Measurements from ENCODE around the gene MYO1B.

MYO1B gene

DNA sequence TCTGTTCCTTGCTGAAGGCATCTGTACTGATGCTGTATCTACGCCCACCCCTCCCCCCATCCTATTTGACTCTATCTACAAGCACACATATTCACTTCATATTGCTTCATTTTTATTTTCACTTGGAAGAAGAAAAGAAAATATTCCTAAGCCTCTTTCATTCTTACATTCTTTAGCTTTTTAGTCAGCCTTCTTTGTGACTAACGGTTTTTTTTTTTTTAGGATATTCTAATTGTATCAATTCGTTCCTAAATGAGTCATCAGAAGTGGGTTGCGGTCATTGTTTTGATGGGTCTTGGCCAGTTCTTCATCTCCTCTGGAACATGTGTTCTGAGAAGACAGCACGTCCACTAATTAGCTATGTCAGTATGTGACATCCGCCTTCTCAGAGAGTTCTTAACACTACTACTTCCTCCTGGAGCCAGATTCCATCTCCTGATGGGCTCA is 88.7 kb downstream of the MYO1B start:
- Histone ChIP-seq H3K9ac (ENCODE audit: low read length) (no peak overlapping the region), H3K9me2 (ENCODE audit: low read depth, low read length) (no peaks in the 10 kb centered on the region), H3K9me3 (ENCODE audit: low read length) (no peaks in the 10 kb centered on the region), H2AFZ (ENCODE audit: low read length) (no peak overlapping the region), H3K36me3 (ENCODE audit: insufficient read depth, low read length) (no peaks in the 10 kb centered on the region), H4K20me1 (ENCODE audit: insufficient read depth, low read length) (no peaks in the 10 kb centered on the region), H3K27me3 (ENCODE audit: insufficient read depth, low read length) (no peaks in the 10 kb centered on the region), H3K4me2 (ENCODE audit: low read length) (no peak overlapping the region), H3K4me1 (ENCODE audit: insufficient read depth, low read length, severe bottlenecking) (no peaks in the 10 kb centered on the region), H3K27ac (ENCODE audit: low read depth, low read length, poor library complexity, severe bottlenecking) (no peak overlapping the region), H3K79me2 (ENCODE audit: insufficient read depth, low read length) (no peaks in the 10 kb centered on the region), H3F3A (ENCODE audit: insufficient read depth, low read length) (no peaks in the 10 kb centered on the region), H3K4me3 (ENCODE audit: low read depth, low read length, poor library complexity, severe bottlenecking) (no peak overlapping the region)
- TF ChIP-seq, protein P1, sequence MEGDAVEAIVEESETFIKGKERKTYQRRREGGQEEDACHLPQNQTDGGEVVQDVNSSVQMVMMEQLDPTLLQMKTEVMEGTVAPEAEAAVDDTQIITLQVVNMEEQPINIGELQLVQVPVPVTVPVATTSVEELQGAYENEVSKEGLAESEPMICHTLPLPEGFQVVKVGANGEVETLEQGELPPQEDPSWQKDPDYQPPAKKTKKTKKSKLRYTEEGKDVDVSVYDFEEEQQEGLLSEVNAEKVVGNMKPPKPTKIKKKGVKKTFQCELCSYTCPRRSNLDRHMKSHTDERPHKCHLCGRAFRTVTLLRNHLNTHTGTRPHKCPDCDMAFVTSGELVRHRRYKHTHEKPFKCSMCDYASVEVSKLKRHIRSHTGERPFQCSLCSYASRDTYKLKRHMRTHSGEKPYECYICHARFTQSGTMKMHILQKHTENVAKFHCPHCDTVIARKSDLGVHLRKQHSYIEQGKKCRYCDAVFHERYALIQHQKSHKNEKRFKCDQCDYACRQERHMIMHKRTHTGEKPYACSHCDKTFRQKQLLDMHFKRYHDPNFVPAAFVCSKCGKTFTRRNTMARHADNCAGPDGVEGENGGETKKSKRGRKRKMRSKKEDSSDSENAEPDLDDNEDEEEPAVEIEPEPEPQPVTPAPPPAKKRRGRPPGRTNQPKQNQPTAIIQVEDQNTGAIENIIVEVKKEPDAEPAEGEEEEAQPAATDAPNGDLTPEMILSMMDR (IDR thresholded peaks at IDR 0.05; ENCODE audit: low read length), result no peak
- no peak for TF ChIP-seq EZH2 (IDR thresholded peaks at IDR 0.05; ENCODE audit: borderline replicate concordance, low read length)

DNA sequence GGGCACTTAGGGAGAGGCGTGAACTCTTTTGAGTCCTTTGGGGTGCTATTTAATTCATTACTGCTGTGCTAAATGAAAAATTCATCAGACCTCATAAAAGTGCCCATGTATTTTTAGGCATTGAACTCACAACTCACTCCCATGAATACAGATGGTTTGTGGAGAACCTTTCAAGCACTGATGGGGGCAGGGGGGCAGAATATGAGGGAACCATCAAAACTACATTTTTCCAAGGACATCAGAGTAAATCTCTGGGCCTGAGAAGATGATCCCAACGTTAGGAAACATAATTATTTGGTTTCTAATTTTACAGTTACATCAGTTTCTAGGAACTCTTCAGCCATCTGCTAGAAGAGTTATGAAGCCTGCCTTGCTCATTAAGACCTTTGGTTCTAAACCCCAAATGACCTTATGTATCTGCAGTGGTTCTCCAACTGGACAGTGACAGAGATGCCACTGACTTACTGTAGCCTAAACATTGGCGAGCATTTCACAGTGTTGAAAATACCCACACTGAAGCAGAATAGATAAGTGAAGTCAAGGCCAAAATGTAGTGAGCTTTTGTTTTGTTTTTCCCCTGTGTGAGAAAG is 90.8 kb downstream of the MYO1B start:
- no peaks in the 10 kb centered on the region for H3K9me3 ChIP-seq (ENCODE audit: low read length)
- no peaks in the 10 kb centered on the region for H3K79me2 ChIP-seq (ENCODE audit: insufficient read depth, low read length)
- no peak overlapping the region for H3K9ac ChIP-seq (ENCODE audit: low read length)
- H3K4me3 ChIP-seq (ENCODE audit: low read depth, low read length, poor library complexity, severe bottlenecking), result no peak overlapping the region
- H3K9me2 ChIP-seq (ENCODE audit: low read depth, low read length), result no peaks in the 10 kb centered on the region
- no peak overlapping the region for H3K27ac ChIP-seq (ENCODE audit: low read depth, low read length, poor library complexity, severe bottlenecking)
- TF ChIP-seq, protein P1 (IDR thresholded peaks at IDR 0.05; ENCODE audit: low read length), result no peak
- TF ChIP-seq EZH2 (IDR thresholded peaks at IDR 0.05; ENCODE audit: borderline replicate concordance, low read length), result no peak
- H3K27me3 ChIP-seq (ENCODE audit: insufficient read depth, low read length), result no peaks in the 10 kb centered on the region
- no peaks in the 10 kb centered on the region for H3F3A ChIP-seq (ENCODE audit: insufficient read depth, low read length)
- H3K36me3 ChIP-seq (ENCODE audit: insufficient read depth, low read length), result no peaks in the 10 kb centered on the region
- no peaks in the 10 kb centered on the region for H3K4me1 ChIP-seq (ENCODE audit: insufficient read depth, low read length, severe bottlenecking)
- H4K20me1 ChIP-seq (ENCODE audit: insufficient read depth, low read length), result no peaks in the 10 kb centered on the region
- no peak overlapping the region for H2AFZ ChIP-seq (ENCODE audit: low read length)
- H3K4me2 ChIP-seq (ENCODE audit: low read length), result no peak overlapping the region

DNA sequence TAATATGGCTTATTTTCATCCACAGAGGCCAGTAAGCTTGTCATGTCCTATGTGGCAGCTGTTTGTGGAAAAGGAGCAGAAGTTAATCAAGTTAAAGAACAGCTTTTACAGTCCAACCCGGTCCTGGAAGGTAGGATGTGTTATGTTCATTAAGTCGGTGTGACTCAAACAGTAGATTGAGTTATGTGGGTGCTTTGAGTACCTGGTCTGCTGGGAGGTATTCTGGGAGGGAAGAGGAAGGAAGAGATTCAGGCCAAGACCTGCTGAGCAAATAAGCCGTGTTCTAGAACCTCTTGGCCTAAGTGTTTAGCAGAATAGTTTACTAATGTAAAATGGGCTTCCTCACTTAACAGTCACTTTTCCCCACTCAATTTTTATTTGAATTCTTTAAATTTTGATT is 96.2 kb downstream of the MYO1B start:
- no peak overlapping the region for H3K9ac ChIP-seq (ENCODE audit: low read length)
- H3K4me2 ChIP-seq (ENCODE audit: low read length), result no peak overlapping the region
- TF ChIP-seq, protein P1 (IDR thresholded peaks at IDR 0.05; ENCODE audit: low read length), result no peak
- no peak for TF ChIP-seq EZH2 (IDR thresholded peaks at IDR 0.05; ENCODE audit: borderline replicate concordance, low read length)
- no peaks in the 10 kb centered on the region for H3K9me3 ChIP-seq (ENCODE audit: low read length)
- H3F3A ChIP-seq (ENCODE audit: insufficient read depth, low read length), result no peaks in the 10 kb centered on the region
- no peaks in the 10 kb centered on the region for H3K27me3 ChIP-seq (ENCODE audit: insufficient read depth, low read length)
- no peaks in the 10 kb centered on the region for H3K36me3 ChIP-seq (ENCODE audit: insufficient read depth, low read length)
- no peaks in the 10 kb centered on the region for H3K9me2 ChIP-seq (ENCODE audit: low read depth, low read length)
- no peak overlapping the region for H2AFZ ChIP-seq (ENCODE audit: low read length)
- no peak overlapping the region for H3K4me3 ChIP-seq (ENCODE audit: low read depth, low read length, poor library complexity, severe bottlenecking)
- no peaks in the 10 kb centered on the region for H3K4me1 ChIP-seq (ENCODE audit: insufficient read depth, low read length, severe bottlenecking)
- no peak overlapping the region for H3K27ac ChIP-seq (ENCODE audit: low read depth, low read length, poor library complexity, severe bottlenecking)
- no peaks in the 10 kb centered on the region for H4K20me1 ChIP-seq (ENCODE audit: insufficient read depth, low read length)
- H3K79me2 ChIP-seq (ENCODE audit: insufficient read depth, low read length), result no peaks in the 10 kb centered on the region
